Measurements from ENCODE around the gene CCL17.

Gene CCL17

GRCh38 chr16:57452021-57452420, 47.5 kb downstream of the CCL17 start:
- Histone ChIP-seq H3K27ac (ENCODE audit: low read length) (no peak overlapping the region), H3K4me2 (ENCODE audit: low read length) (no peak overlapping the region), H3K27me3 (ENCODE audit: low read depth, low read length) (no peaks in the 10 kb centered on the region), H4K20me1 (ENCODE audit: insufficient read depth, low read length) (no peaks in the 10 kb centered on the region), H3K4me1 (ENCODE audit: low read length) (peaks cover 4% of the 10 kb centered on the region), H3K9me3 (ENCODE audit: insufficient read depth, low read length) (no peaks in the 10 kb centered on the region), H2AFZ (ENCODE audit: low read depth, low read length) (no peak overlapping the region), H3K9ac (ENCODE audit: low read length) (no peak overlapping the region), H3K79me2 (ENCODE audit: low read length) (peaks cover 13% of the 10 kb centered on the region), H3K36me3 (replicated peaks; ENCODE audit: low read depth, low read length) (peaks cover 28% of the 10 kb centered on the region), H3K4me3 (ENCODE audit: low read length) (no peak overlapping the region)
- TF ChIP-seq CTCF (IDR thresholded peaks at IDR 0.05; ENCODE audit: low read depth, low read length) (no peak), EZH2phosphoT487 (IDR thresholded peaks at IDR 0.05; ENCODE audit: low read depth) (no peak)

DNA sequence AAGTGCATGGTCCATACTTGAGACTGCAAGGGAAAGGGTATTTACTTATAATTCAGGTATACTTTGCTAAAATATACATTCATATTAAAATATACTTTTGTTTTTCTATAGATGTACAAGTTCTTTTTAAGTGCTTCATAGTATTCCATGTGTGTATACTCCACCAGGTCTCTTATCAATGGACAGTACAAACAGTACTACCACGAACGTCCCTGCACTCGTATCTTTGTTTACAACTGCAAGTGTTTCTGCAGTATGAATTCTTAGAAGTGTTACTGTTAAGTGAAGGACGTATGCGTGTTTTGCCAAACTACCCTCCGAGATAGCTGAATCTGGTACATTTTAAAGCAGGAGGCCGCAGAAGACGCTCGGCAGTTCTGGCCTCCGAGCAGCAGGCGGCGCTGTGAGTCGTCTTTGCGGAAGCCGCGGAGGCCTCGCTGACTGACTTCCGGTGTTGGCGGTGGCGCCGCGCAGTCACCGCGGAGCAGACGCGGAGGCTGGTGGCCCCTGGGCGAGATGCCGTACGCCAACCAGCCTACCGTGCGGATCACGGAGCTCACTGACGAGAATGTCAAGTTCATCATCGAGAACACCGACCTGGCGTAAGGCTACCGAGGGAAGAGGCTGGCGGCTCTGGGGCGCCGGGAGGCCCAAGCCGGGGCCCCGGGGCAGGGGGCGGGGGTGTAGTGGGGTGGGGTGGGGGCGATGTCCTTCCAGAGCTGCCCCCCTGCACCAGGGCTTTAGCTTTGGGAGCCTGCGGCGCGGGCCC, 57.8 kb downstream of the CCL17 start, which contains the start of gene POLR2C:
Gene POLR2C (plus strand): TSS at position 471 of the 769 bp plus-strand sequence. CDS start 46 bp downstream, at position 517.
- peak within 1 kb of the TSS; percentile 26; the same call in 1 of the 2 replicates for H3K27ac ChIP-seq (ENCODE audit: low read length)
- no peaks in the 10 kb centered on the region; the same call in 1 of the 2 replicates for H4K20me1 ChIP-seq (ENCODE audit: insufficient read depth, low read length)
- no peaks in the 10 kb centered on the region for H3K9me3 ChIP-seq (ENCODE audit: insufficient read depth, low read length)
- no peak for TF ChIP-seq EZH2phosphoT487 (IDR thresholded peaks at IDR 0.05; ENCODE audit: low read depth)
- peak; percentile 77 for TF ChIP-seq CTCF (IDR thresholded peaks at IDR 0.05; ENCODE audit: low read depth, low read length)
- peak within 1 kb of the TSS; percentile 39; the same call in 1 of the 2 replicates for H2AFZ ChIP-seq (ENCODE audit: low read depth, low read length)
- H3K4me2 ChIP-seq (ENCODE audit: low read length), result peak within 1 kb of the TSS; percentile 99
- peak within 1 kb of the TSS; percentile 89 for H3K4me3 ChIP-seq (ENCODE audit: low read length)
- peaks cover 59% of the 10 kb centered on the region for H3K36me3 ChIP-seq (replicated peaks; ENCODE audit: low read depth, low read length)
- peaks cover 7% of the 10 kb centered on the region for H3K4me1 ChIP-seq (ENCODE audit: low read length)
- no peaks in the 10 kb centered on the region for H3K27me3 ChIP-seq (ENCODE audit: low read depth, low read length)
- H3K79me2 ChIP-seq (ENCODE audit: low read length), result peaks cover 19% of the 10 kb centered on the region
- peak within 1 kb of the TSS; percentile 71 for H3K9ac ChIP-seq (ENCODE audit: low read length)

DNA sequence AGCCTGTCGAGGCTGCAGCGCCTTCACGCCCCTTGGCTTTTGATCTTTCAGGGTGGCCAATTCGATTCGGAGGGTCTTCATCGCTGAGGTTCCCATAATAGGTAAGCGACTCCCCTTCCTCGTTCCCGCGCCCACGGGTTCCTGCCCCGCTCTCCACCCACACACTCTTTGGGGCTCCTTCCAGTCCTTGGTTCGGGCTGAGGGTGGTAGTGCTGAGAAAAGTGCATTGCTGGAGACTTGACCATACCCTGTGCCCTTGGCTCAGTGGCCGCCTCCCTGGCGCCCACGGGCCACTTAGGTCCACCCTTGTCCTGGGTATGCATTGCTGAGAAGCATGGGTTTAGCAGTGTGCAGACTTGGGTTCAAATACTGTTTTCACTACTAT, 58.4 kb downstream of the CCL17 start:
- peaks cover 60% of the 10 kb centered on the region for H3K36me3 ChIP-seq (replicated peaks; ENCODE audit: low read depth, low read length)
- H3K9ac ChIP-seq (ENCODE audit: low read length), result peak overlapping the region; percentile 71
- peak overlapping the region; percentile 89 for H3K4me3 ChIP-seq (ENCODE audit: low read length)
- peaks cover 7% of the 10 kb centered on the region for H3K4me1 ChIP-seq (ENCODE audit: low read length)
- no peaks in the 10 kb centered on the region; the same call in 1 of the 2 replicates for H4K20me1 ChIP-seq (ENCODE audit: insufficient read depth, low read length)
- H3K27me3 ChIP-seq (ENCODE audit: low read depth, low read length), result no peaks in the 10 kb centered on the region
- peak overlapping the region; percentile 99 for H3K4me2 ChIP-seq (ENCODE audit: low read length)
- H3K79me2 ChIP-seq (ENCODE audit: low read length), result peaks cover 19% of the 10 kb centered on the region
- TF ChIP-seq CTCF (IDR thresholded peaks at IDR 0.05; ENCODE audit: low read depth, low read length), result no peak
- TF ChIP-seq EZH2phosphoT487 (IDR thresholded peaks at IDR 0.05; ENCODE audit: low read depth), result no peak
- no peak overlapping the region for H3K27ac ChIP-seq (ENCODE audit: low read length)
- no peaks in the 10 kb centered on the region for H3K9me3 ChIP-seq (ENCODE audit: insufficient read depth, low read length)
- H2AFZ ChIP-seq (ENCODE audit: low read depth, low read length), result no peak overlapping the region

GRCh38 chr16:57464523-57464922, 60.0 kb downstream of the CCL17 start:
- Histone ChIP-seq H2AFZ (ENCODE audit: low read depth, low read length) (no peak overlapping the region), H3K27ac (ENCODE audit: low read length) (no peak overlapping the region), H3K4me2 (ENCODE audit: low read length) (no peak overlapping the region), H3K4me1 (ENCODE audit: low read length) (peaks cover 7% of the 10 kb centered on the region), H4K20me1 (ENCODE audit: insufficient read depth, low read length) (peaks cover 3% of the 10 kb centered on the region; the same call in 1 of the 2 replicates), H3K79me2 (ENCODE audit: low read length) (peaks cover 19% of the 10 kb centered on the region), H3K9ac (ENCODE audit: low read length) (no peak overlapping the region), H3K36me3 (replicated peaks; ENCODE audit: low read depth, low read length) (peaks cover 56% of the 10 kb centered on the region), H3K9me3 (ENCODE audit: insufficient read depth, low read length) (no peaks in the 10 kb centered on the region), H3K27me3 (ENCODE audit: low read depth, low read length) (no peaks in the 10 kb centered on the region), H3K4me3 (ENCODE audit: low read length) (no peak overlapping the region)
- TF ChIP-seq EZH2phosphoT487 (IDR thresholded peaks at IDR 0.05; ENCODE audit: low read depth) (no peak), CTCF (IDR thresholded peaks at IDR 0.05; ENCODE audit: low read depth, low read length) (no peak)
